H1 (cell line): ENCODE measurements around the gene LCMT1. TPM values are rescaled to one million over a fixed set of nuclear protein-coding genes. Genes with fewer than 3 reads are reported as not detected.
"Not testable (repeated sequence)": the region's sequence is repeated elsewhere in the genome, so short reads cannot be mapped to it uniquely, and the experiment has no call there.

Experiments used
- CTCF ChIA-PET: fragments of 300-600 bp; sonication (Branson Sonifier 250); formaldehyde crosslinking; loops from one replicate; lab custom pipeline; 2021; ENCODE audit not compliant: partially characterized antibody; lab: Charles Lee
- POLR2A ChIA-PET: fragments of 300-600 bp; sonication (Branson Sonifier 250); formaldehyde crosslinking; loops from one replicate; lab custom pipeline; 2021; ENCODE audit warnings: inconsistent platforms; ENCODE audit not compliant: partially characterized antibody; lab: Charles Lee
- DNase-seq, 2 experiments: peaks; one replicate each; pipeline versions ENCODE4 v3.0.0 to v3.0.0-alpha.2; 2010 to 2022; ENCODE audit warnings: low spot score in 2 of 2, low read depth in 1 of 2, mixed read lengths in 1 of 2
- FAIRE-seq: peaks from 2 replicates; lab custom pipeline; 2011; peaks lifted over from hg19 to GRCh38; lab: Jason Lieb, UNC
- H2AFZ ChIP-seq: 2 replicates; pipeline ENCODE4 v1.8.1; 2012; ENCODE audit warnings: low read length, inconsistent platforms
- H2AK5ac ChIP-seq: 2 replicates; pipeline ENCODE4 v1.6.1; 2013; ENCODE audit warnings: low read depth, low read length
- H2BK120ac ChIP-seq: replicated peaks from 2 replicates; pipeline ENCODE3; 2013; ENCODE audit warnings: low read depth, low read length, inconsistent platforms
- H2BK12ac ChIP-seq: 2 replicates; pipeline ENCODE4 v1.6.1; 2013; ENCODE audit warnings: low read depth, low read length
- H2BK15ac ChIP-seq: 2 replicates; pipeline ENCODE4 v1.6.1; 2013; ENCODE audit warnings: low read length
- H2BK20ac ChIP-seq: 2 replicates; pipeline ENCODE4 v1.6.1; 2013; ENCODE audit warnings: low read length
- H2BK5ac ChIP-seq: 2 replicates; pipeline ENCODE4 v1.6.1; 2013; ENCODE audit warnings: low read depth, low read length
- H3K14ac ChIP-seq: 2 replicates; pipeline ENCODE4 v1.6.1; 2013; ENCODE audit warnings: inconsistent platforms; ENCODE audit not compliant: insufficient read length
- H3K18ac ChIP-seq: 2 replicates; pipeline ENCODE4 v1.6.1; 2013; ENCODE audit warnings: low read length; ENCODE audit errors: extremely low read depth
- H3K23ac ChIP-seq: 2 replicates; pipeline ENCODE4 v1.6.1; 2013; ENCODE audit warnings: inconsistent platforms; ENCODE audit not compliant: insufficient read length
- H3K23me2 ChIP-seq: 2 replicates; pipeline ENCODE4 v1.6.1; 2013; ENCODE audit warnings: low read depth, low read length
- H3K27ac ChIP-seq: 2 replicates; pipeline ENCODE4 v1.6.1; 2011; ENCODE audit warnings: low read depth, low read length, inconsistent platforms
- H3K27me3 ChIP-seq, 4 experiments: replicated peaks in 1 of 4; 1 replicate in 1 of 4; 2 replicates in 3 of 4; pipeline versions ENCODE4 v1.6.1 to v1.8.1; 2011 to 2013; ENCODE audit warnings: low read length in 3 of 4, mild to moderate bottlenecking in 3 of 4, inconsistent platforms in 2 of 4, mixed read lengths in 2 of 4, moderate library complexity in 1 of 4; ENCODE audit not compliant: control insufficient read depth in 3 of 4, insufficient read depth in 3 of 4; ENCODE audit errors: extremely low read depth in 1 of 4
- H3K36me3 ChIP-seq, 4 experiments: 2 replicates each; pipeline versions ENCODE4 v1.6.1 to v1.8.1; 2011 to 2013; ENCODE audit warnings: mild to moderate bottlenecking in 4 of 4, low read length in 3 of 4, moderate library complexity in 2 of 4, control low read depth in 1 of 4, inconsistent platforms in 1 of 4; ENCODE audit not compliant: insufficient read depth in 4 of 4, control insufficient read depth in 2 of 4
- H3K4ac ChIP-seq: replicated peaks from 2 replicates; pipeline ENCODE3; 2013; ENCODE audit warnings: low read length, low read depth, mixed read lengths, inconsistent platforms; ENCODE audit not compliant: insufficient read length
- H3K4me1 ChIP-seq, 4 experiments: replicated peaks in 1 of 4; 1 replicate in 1 of 4; 2 replicates in 3 of 4; pipeline versions ENCODE4 v1.6.1 to v1.8.1; 2011 to 2013; ENCODE audit warnings: low read length in 3 of 4, inconsistent platforms in 2 of 4, mixed read lengths in 1 of 4; ENCODE audit not compliant: insufficient read depth in 4 of 4, control insufficient read depth in 3 of 4
- H3K4me2 ChIP-seq, 2 experiments: 2 replicates each; pipeline versions ENCODE4 v1.6.1 to v1.8.1; 2011 to 2013; ENCODE audit warnings: low read depth in 2 of 2, low read length in 2 of 2, control low read depth in 1 of 2, inconsistent platforms in 1 of 2, mild to moderate bottlenecking in 1 of 2; ENCODE audit not compliant: insufficient read depth in 1 of 2
- H3K4me3 ChIP-seq, 4 experiments: fragments of 200-600, 300-600 bp in 1 of 4; sonication (generic), shearing (Covaris generic), sonication (Bioruptor Twin) in 1 of 4; 2 replicates each; pipeline versions ENCODE4 v1.5.1 to v1.8.1; 2011 to 2016; ENCODE audit warnings: low read length in 4 of 4, low read depth in 3 of 4, control low read depth in 2 of 4, inconsistent platforms in 2 of 4, mild to moderate bottlenecking in 2 of 4, mixed read lengths in 1 of 4, moderate library complexity in 1 of 4; ENCODE audit not compliant: insufficient read depth in 2 of 4; ENCODE audit errors: extremely low read depth in 1 of 4
- H3K56ac ChIP-seq: replicated peaks from 2 replicates; pipeline ENCODE3; 2013; ENCODE audit warnings: low read depth, mild to moderate bottlenecking, mixed read lengths, low read length, inconsistent platforms; ENCODE audit not compliant: insufficient read length
- H3K79me1 ChIP-seq: 2 replicates; pipeline ENCODE4 v1.6.1; 2013; ENCODE audit warnings: low read depth, low read length, control low read depth
- H3K79me2 ChIP-seq, 2 experiments: 2 replicates each; pipeline versions ENCODE4 v1.6.1 to v1.8.1; 2012 to 2013; ENCODE audit warnings: low read length in 2 of 2, mild to moderate bottlenecking in 2 of 2, inconsistent platforms in 1 of 2; ENCODE audit not compliant: insufficient read depth in 2 of 2, control insufficient read depth in 1 of 2
- H3K9ac ChIP-seq, 4 experiments: replicated peaks in 1 of 4; 1 replicate in 1 of 4; 2 replicates in 3 of 4; pipeline versions ENCODE4 v1.6.1 to v1.8.1; 2011 to 2013; ENCODE audit warnings: low read depth in 3 of 4, low read length in 3 of 4, control low read depth in 2 of 4, mild to moderate bottlenecking in 2 of 4, moderate library complexity in 2 of 4, inconsistent platforms in 1 of 4; ENCODE audit errors: extremely low read depth in 1 of 4
- H3K9me3 ChIP-seq, 2 experiments: 2 replicates each; pipeline versions ENCODE4 v1.6.1 to v1.8.1; 2012 to 2013; ENCODE audit warnings: mild to moderate bottlenecking in 2 of 2, moderate library complexity in 2 of 2, control low read depth in 1 of 2, inconsistent platforms in 1 of 2, low read depth in 1 of 2, low read length in 1 of 2, mixed read lengths in 1 of 2; ENCODE audit not compliant: insufficient read depth in 2 of 2
- H4K20me1 ChIP-seq, 2 experiments: replicated peaks in 1 of 2; 2 replicates each; pipeline versions ENCODE3 to v1.8.1; 2011 to 2013; ENCODE audit warnings: inconsistent platforms in 2 of 2, low read length in 2 of 2, mild to moderate bottlenecking in 1 of 2; ENCODE audit not compliant: insufficient read depth in 2 of 2, control insufficient read depth in 1 of 2
- H4K5ac ChIP-seq: 2 replicates; pipeline ENCODE4 v1.6.1; 2013; ENCODE audit warnings: low read length, low read depth, mixed read lengths, inconsistent platforms; ENCODE audit not compliant: insufficient read length
- H4K8ac ChIP-seq: 2 replicates; pipeline ENCODE4 v1.8.0; 2013; ENCODE audit warnings: mild to moderate bottlenecking, moderate library complexity, low read length, inconsistent platforms; ENCODE audit not compliant: insufficient read depth; ENCODE audit errors: extremely low read depth
- H4K91ac ChIP-seq: replicated peaks from 2 replicates; pipeline ENCODE3; 2013; ENCODE audit warnings: low read length, mixed read lengths, inconsistent platforms; ENCODE audit not compliant: insufficient read length
- WGBS, 2 experiments: shearing (Covaris generic) in 1 of 2; methylation state at CpG; one replicate each; pipeline versions ENCODE4 v1.1.6 to v1.1.7; 2013 to 2015; ENCODE audit warnings: low lambda C conversion rate in 2 of 2, mixed read lengths in 2 of 2, inconsistent platforms in 1 of 2, low coverage in 1 of 2, missing lambda C conversion rate in 1 of 2; ENCODE audit not compliant: insufficient replicate concordance in 2 of 2, insufficient coverage in 1 of 2, insufficient read length in 1 of 2; ENCODE audit errors: extremely low coverage in 1 of 2, missing lambda C conversion rate in 1 of 2; 5-methylcytosine and 5-hydroxymethylcytosine counted together
- polyA plus RNA-seq, 7 experiments: library from polyadenylated mRNA; depleted of rRNA in 3 of 7; stranded (reverse) in 5 of 7; unstranded in 2 of 7; fragments of >200 nt in 5 of 7; fragments of 200-250 nt in 2 of 7; gene quantifications; 1 replicate in 5 of 7; 2 replicates in 1 of 7; 4 replicates in 1 of 7; pipeline versions ENCODE4 v1.2.1 to v1.2.3, GENCODE V29; 2011 to 2013; ENCODE audit warnings: missing spikeins in 2 of 7, mixed read lengths in 2 of 7
- total RNA-seq: library from RNA; stranded (reverse); fragmentation: NEBNext Ultra II Directional; extraction: Animal tissue kit (Norgen Biotek cat#: 25700); gene quantifications from 2 replicates; pipeline ENCODE4 v1.2.1, GENCODE V29; 2021

Gene LCMT1
- total and polyA plus RNA-seq, 2 of the 8 experiments (the other 6 are each of a cell fraction or from before 2014, with no cell fraction given): 61.0 to 80.8 TPM

DNA sequence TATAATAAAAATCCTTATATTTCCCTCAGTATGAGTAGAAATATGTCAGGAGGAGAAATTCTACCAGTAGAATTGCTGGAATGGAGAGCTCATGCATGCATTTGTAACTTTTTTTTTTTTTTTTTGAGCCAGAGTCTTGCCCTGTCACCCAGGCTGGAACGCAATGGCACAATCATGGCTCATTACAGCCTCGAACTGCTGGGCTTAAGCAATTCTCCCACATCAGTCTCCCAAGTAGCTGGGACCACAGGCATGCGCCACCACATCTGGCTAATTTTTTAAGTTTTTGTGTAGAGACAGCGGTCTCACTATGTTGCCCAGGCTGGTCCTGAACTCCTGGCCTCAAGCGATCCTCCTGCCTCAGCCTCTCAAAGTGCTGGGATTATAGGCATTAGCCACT lies 21.2 kb downstream of the LCMT1 start:
- H3K56ac ChIP-seq, H4K20me1 ChIP-seq, FAIRE-seq, H2BK120ac ChIP-seq, H2BK15ac ChIP-seq, H3K27me3 ChIP-seq, H3K9me3 ChIP-seq, H3K4ac ChIP-seq, H2AK5ac ChIP-seq, H4K5ac ChIP-seq, H3K4me1 ChIP-seq, H2BK20ac ChIP-seq, H3K79me1 ChIP-seq, H3K4me3 ChIP-seq, H4K91ac ChIP-seq, H3K23me2 ChIP-seq, H2AFZ ChIP-seq, H3K23ac ChIP-seq, H3K4me2 ChIP-seq, POLR2A ChIA-PET, H3K27ac ChIP-seq, H3K9ac ChIP-seq, H3K18ac ChIP-seq, H3K79me2 ChIP-seq, H2BK12ac ChIP-seq, DNase-seq, H4K8ac ChIP-seq, H2BK5ac ChIP-seq, H3K14ac ChIP-seq: not testable (repeated sequence)
- CTCF ChIA-PET: interaction anchor here (0.6 to 1.9 kb wide), 3 partner anchors 10 to 37 kb away, joined by 3 to 6 read pairs (median 5); no protein-coding TSS in a partner anchor
- H3K36me3 ChIP-seq: peaks cover 2 to 30% (median 16%) of the 10 kb centered on the region in 4 experiments; a peak in 7 of 8 replicates
- WGBS, 2 experiments: 96% methylated on average over 5 of the region's 5 CpGs; no CpG with 5 or more reads in 1 of the 2 experiments
